Loucy (cell line): ENCODE data around the gene DSE.
"Not testable (repeated sequence)": the region's sequence is repeated elsewhere in the genome, so short reads cannot be mapped to it uniquely, and the experiment has no call there.

Source experiments
- H2AFZ ChIP-seq: fragments of 200-600 bp; sonication (generic); 2 replicates; pipeline ENCODE4 v1.6.0; 2016; ENCODE audit warnings: antibody characterized with exemption, mild to moderate bottlenecking, low read length, moderate library complexity
- H3F3A ChIP-seq: fragments of 200-600 bp; 2 replicates; pipeline ENCODE4 v1.6.0; 2016; ENCODE audit warnings: antibody characterized with exemption, low read depth, mild to moderate bottlenecking
- H3K27me3 ChIP-seq: fragments of 200-600 bp; sonication (generic); 2 replicates; pipeline ENCODE4 v1.6.1; 2014; ENCODE audit warnings: low read length, mild to moderate bottlenecking; ENCODE audit not compliant: insufficient read depth, poor library complexity, severe bottlenecking
- H3K36me3 ChIP-seq: fragments of 200-600 bp; sonication (generic); 2 replicates; pipeline ENCODE4 v1.6.1; 2016; ENCODE audit warnings: low read length; ENCODE audit not compliant: insufficient read depth
- H3K4me1 ChIP-seq: fragments of 200-600 bp; sonication (generic); 2 replicates; pipeline ENCODE4 v1.5.1; 2014; ENCODE audit warnings: low read length, mild to moderate bottlenecking; ENCODE audit not compliant: insufficient read depth, poor library complexity, severe bottlenecking
- H3K4me2 ChIP-seq: fragments of 200-600 bp; sonication (generic); 2 replicates; pipeline ENCODE4 v1.6.0; 2014; ENCODE audit warnings: antibody characterized with exemption, low read length, low read depth, mild to moderate bottlenecking; ENCODE audit not compliant: poor library complexity, severe bottlenecking
- H3K4me3 ChIP-seq: fragments of 200-600 bp; sonication (generic); 2 replicates; pipeline ENCODE4 v1.5.1; 2014; ENCODE audit warnings: low read length, mild to moderate bottlenecking, mixed read lengths; ENCODE audit not compliant: poor library complexity, severe bottlenecking
- H3K79me2 ChIP-seq: fragments of 200-600 bp; sonication (generic); 2 replicates; pipeline ENCODE4 v1.6.1; 2014; ENCODE audit warnings: low read length; ENCODE audit not compliant: insufficient read depth
- H3K9ac ChIP-seq: fragments of 200-600 bp; sonication (generic); 2 replicates; pipeline ENCODE4 v1.6.0; 2014; ENCODE audit warnings: mild to moderate bottlenecking, low read depth, low read length, moderate library complexity; ENCODE audit not compliant: poor library complexity, severe bottlenecking
- H3K9me2 ChIP-seq: fragments of 200-600 bp; sonication (generic); replicated peaks from 2 replicates; pipeline ENCODE4 v1.6.1; 2016; ENCODE audit warnings: low read depth, low read length, mixed read lengths
- H3K9me3 ChIP-seq: fragments of 200-600 bp; sonication (generic); 2 replicates; pipeline ENCODE4 v1.6.1; 2014; ENCODE audit warnings: mild to moderate bottlenecking, antibody characterized with exemption, low read length, low read depth; ENCODE audit not compliant: insufficient read depth
- H4K20me1 ChIP-seq: fragments of 200-600 bp; sonication (generic); 2 replicates; pipeline ENCODE4 v1.6.0; 2014; ENCODE audit warnings: antibody characterized with exemption, low read length, mild to moderate bottlenecking; ENCODE audit not compliant: insufficient read depth, poor library complexity, severe bottlenecking
- EZH2phosphoT487 ChIP-seq: fragments of 200-600 bp; IDR thresholded peaks from 2 replicates; pipeline ENCODE4 v1.6.1; 2018; ENCODE audit warnings: antibody characterized with exemption, mild to moderate bottlenecking, moderate library complexity, borderline replicate concordance
- TF ChIP-seq, protein P1 (sequence below): fragments of 200-600 bp; sonication (generic); conservative IDR thresholded peaks from 2 replicates; pipeline ENCODE4 v1.5.1; 2014; ENCODE audit warnings: mild to moderate bottlenecking, antibody characterized with exemption, low read length

The DSE gene

DNA sequence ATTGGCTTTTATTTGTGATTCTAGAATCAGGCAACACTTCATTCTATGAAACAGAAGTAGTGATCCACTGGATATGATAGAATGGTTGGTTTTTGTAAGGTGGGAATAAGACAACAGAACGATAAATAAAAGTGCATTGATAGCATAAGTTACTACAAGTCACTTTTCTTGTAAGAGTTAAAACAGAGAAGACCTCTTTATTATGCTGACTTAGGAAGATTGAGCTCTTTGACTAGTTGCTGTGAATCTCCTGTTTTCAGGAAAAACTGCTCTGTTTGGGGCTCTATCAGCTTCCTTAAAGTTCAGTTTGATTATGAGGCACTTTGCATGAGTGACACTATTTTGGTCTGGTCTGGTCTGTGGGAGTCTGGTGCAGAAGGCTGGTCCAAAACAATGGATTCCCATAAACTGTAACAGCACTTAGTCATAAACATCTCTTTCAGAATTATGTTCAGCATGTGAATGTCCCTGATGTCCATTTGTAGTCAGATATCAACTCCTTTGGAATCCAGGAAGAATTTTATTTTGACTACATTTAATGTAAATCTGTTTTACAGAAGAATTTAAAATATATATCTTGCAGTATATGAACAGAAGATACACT lies 35.0 kb upstream of the DSE start:
- H2AFZ ChIP-seq = no peak overlapping the region
- no peaks in the 10 kb centered on the region for H3K9me3 ChIP-seq
- H4K20me1 ChIP-seq = no peaks in the 10 kb centered on the region
- no peak overlapping the region for H3K4me3 ChIP-seq
- TF ChIP-seq, protein P1, sequence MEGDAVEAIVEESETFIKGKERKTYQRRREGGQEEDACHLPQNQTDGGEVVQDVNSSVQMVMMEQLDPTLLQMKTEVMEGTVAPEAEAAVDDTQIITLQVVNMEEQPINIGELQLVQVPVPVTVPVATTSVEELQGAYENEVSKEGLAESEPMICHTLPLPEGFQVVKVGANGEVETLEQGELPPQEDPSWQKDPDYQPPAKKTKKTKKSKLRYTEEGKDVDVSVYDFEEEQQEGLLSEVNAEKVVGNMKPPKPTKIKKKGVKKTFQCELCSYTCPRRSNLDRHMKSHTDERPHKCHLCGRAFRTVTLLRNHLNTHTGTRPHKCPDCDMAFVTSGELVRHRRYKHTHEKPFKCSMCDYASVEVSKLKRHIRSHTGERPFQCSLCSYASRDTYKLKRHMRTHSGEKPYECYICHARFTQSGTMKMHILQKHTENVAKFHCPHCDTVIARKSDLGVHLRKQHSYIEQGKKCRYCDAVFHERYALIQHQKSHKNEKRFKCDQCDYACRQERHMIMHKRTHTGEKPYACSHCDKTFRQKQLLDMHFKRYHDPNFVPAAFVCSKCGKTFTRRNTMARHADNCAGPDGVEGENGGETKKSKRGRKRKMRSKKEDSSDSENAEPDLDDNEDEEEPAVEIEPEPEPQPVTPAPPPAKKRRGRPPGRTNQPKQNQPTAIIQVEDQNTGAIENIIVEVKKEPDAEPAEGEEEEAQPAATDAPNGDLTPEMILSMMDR = no peak
- no peak for TF ChIP-seq EZH2phosphoT487
- H3K9ac ChIP-seq = no peak overlapping the region
- no peaks in the 10 kb centered on the region for H3F3A ChIP-seq
- H3K4me1 ChIP-seq = peaks cover 5% of the 10 kb centered on the region
- no peaks in the 10 kb centered on the region for H3K9me2 ChIP-seq
- H3K36me3 ChIP-seq = no peaks in the 10 kb centered on the region
- H3K4me2 ChIP-seq = no peak overlapping the region
- no peaks in the 10 kb centered on the region for H3K27me3 ChIP-seq
- H3K79me2 ChIP-seq = no peaks in the 10 kb centered on the region

DNA sequence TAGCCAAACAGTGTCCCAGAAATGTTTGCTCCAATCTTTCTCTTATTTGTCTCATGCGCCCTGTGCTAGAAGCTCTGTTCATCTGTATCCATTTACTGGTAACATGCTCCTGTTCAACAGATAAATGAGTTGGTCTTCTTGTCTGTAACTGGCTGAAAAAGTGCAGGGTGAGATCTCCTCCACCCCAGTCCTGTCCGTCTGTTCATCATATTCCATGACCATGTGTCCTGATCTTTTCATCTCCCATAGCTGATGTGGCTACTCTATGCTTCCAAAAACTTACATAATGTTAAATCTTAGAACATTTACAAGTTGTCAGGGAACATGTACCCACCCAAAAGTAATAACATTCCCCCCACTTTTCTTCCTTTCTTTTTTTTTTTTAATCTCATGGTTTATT lies 31.8 kb upstream of the DSE start:
- Histone ChIP-seq H2AFZ (no peak overlapping the region), H4K20me1 (no peaks in the 10 kb centered on the region), H3K9me2 (no peaks in the 10 kb centered on the region), H3F3A (no peaks in the 10 kb centered on the region), H3K4me1 (peaks cover 5% of the 10 kb centered on the region), H3K79me2 (no peaks in the 10 kb centered on the region), H3K27me3 (no peaks in the 10 kb centered on the region), H3K4me3 (no peak overlapping the region), H3K9ac (no peak overlapping the region), H3K4me2 (no peak overlapping the region), H3K9me3 (no peaks in the 10 kb centered on the region), H3K36me3 (no peaks in the 10 kb centered on the region)
- TF ChIP-seq EZH2phosphoT487 = no peak
- TF ChIP-seq, protein P1 = no peak

DNA sequence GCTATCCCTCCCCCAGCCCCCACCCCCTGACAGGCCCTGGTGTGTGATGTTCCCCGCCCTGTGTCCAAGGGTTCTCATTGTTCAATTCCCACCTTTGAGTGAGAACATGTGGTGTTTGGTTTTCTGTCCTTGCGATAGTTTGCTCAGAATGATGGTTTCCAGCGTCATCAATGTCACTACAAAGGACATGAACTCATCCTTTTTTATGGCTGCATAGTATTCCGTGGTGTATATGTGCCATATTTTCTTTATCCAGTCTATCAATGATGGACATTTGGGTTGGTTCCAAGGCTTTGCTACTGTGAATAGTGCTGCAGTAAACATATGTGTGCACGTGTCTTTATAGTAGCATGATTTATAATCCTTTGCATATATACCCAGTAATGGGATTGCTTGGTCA lies 30.1 kb upstream of the DSE start:
- H3K4me1 ChIP-seq, H3K9ac ChIP-seq, H3K4me3 ChIP-seq, H2AFZ ChIP-seq, H4K20me1 ChIP-seq, H3K27me3 ChIP-seq, H3K36me3 ChIP-seq, H3K79me2 ChIP-seq, H3F3A ChIP-seq, H3K9me3 ChIP-seq, H3K4me2 ChIP-seq, H3K9me2 ChIP-seq: not testable (repeated sequence)

DNA sequence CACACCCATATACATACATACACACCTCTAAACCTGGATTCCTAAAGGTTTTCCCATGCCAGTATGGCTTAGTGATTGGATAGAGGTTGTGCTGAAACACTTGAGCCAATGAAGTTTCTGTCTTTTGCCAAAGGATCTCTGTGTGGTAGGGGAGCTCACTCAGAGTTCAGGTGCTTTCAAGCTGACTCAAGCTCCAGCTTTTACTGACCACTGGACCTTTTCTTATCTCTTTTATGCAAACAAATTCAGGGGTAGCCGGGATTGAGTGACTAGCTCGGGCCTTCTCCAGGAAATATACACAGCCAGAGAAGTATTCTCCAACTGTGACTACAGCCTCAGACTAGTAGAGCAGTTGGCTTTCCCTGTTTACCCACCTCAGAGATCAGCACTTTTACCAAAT lies 21.5 kb upstream of the DSE start:
- H3K27me3 ChIP-seq = no peaks in the 10 kb centered on the region
- no peak for TF ChIP-seq EZH2phosphoT487
- TF ChIP-seq, protein P1 = no peak

More for the DNA sequence above, 21.5 kb upstream of the DSE start:
- Histone ChIP-seq H4K20me1 (no peaks in the 10 kb centered on the region), H3F3A (no peaks in the 10 kb centered on the region), H3K4me3 (no peak overlapping the region), H2AFZ (no peak overlapping the region), H3K9ac (no peak overlapping the region), H3K9me2 (no peaks in the 10 kb centered on the region), H3K9me3 (no peaks in the 10 kb centered on the region), H3K79me2 (no peaks in the 10 kb centered on the region), H3K36me3 (no peaks in the 10 kb centered on the region), H3K4me1 (no peaks in the 10 kb centered on the region), H3K4me2 (no peak overlapping the region)
